Muscle of arm (tissue), 12 donors: ENCODE results near the gene POFUT1. TPM values are rescaled to one million over a fixed set of nuclear protein-coding genes. Genes with fewer than 3 reads are reported as not detected.
"Not testable (repeated sequence)": the region's sequence is repeated elsewhere in the genome, so short reads cannot be mapped to it uniquely, and the experiment has no call there.

Experiments
- DNase-seq: peaks from one replicate; pipeline ENCODE4 v3.0.0-alpha.2; 2013
- polyA plus RNA-seq, 12 donors: library from polyadenylated mRNA; unstranded; fragments of 120-200 nt; gene quantifications; one replicate each; pipeline ENCODE4 v1.2.1, GENCODE V29; 2013; ENCODE audit not compliant: insufficient read length in 12 of 12

The POFUT1 gene
- polyA plus RNA-seq, 12 donors = 27.3 to 37.7 (median 30.9) TPM; not detected in 1

- no peak for DNase-seq
Measured at GRCh38 chr20:32232326-32232886, 24.7 kb downstream of the POFUT1 start.

- DNase-seq = no peak
Measured at GRCh38 chr20:32233286-32233685, 25.6 kb downstream of the POFUT1 start.

- DNase-seq = no peak
Measured at GRCh38 chr20:32234135-32234808, 26.6 kb downstream of the POFUT1 start.

GRCh38 chr20:32235331-32236047 lies 27.8 kb downstream of the POFUT1 start:
- no peak for DNase-seq

GRCh38 chr20:32236048-32236533 lies 28.4 kb downstream of the POFUT1 start:
- no peak for DNase-seq

GRCh38 chr20:32236819-32237218 lies 29.1 kb downstream of the POFUT1 start:
- DNase-seq = no peak

GRCh38 chr20:32237419-32237818 lies 29.7 kb downstream of the POFUT1 start:
- no peak for DNase-seq

- DNase-seq = no peak
Measured at GRCh38 chr20:32238483-32239425, 31.1 kb downstream of the POFUT1 start.

- DNase-seq = no peak
Measured at GRCh38 chr20:32240205-32240604, 32.5 kb downstream of the POFUT1 start.

GRCh38 chr20:32241807-32242206 lies 34.1 kb downstream of the POFUT1 start:
- no peak for DNase-seq

- DNase-seq = no peak
Measured at GRCh38 chr20:32244150-32244823, 36.6 kb downstream of the POFUT1 start.

GRCh38 chr20:32244959-32245358 lies 37.3 kb downstream of the POFUT1 start:
- no peak for DNase-seq

- not testable (repeated sequence) for DNase-seq
Measured at GRCh38 chr20:32246208-32246607, 38.5 kb downstream of the POFUT1 start.

GRCh38 chr20:32248043-32248442 lies 40.4 kb downstream of the POFUT1 start:
- no peak for DNase-seq

GRCh38 chr20:32249030-32249738 lies 41.5 kb downstream of the POFUT1 start:
- no peak for DNase-seq

- no peak for DNase-seq
Measured at GRCh38 chr20:32251470-32251869, 43.8 kb downstream of the POFUT1 start.

GRCh38 chr20:32252189-32252588 lies 44.5 kb downstream of the POFUT1 start:
- no peak for DNase-seq

- DNase-seq = not testable (repeated sequence)
Measured at GRCh38 chr20:32260973-32261372, 53.3 kb downstream of the POFUT1 start.

GRCh38 chr20:32261644-32262043 lies 54.0 kb downstream of the POFUT1 start:
- DNase-seq = no peak

- DNase-seq = no peak
Measured at GRCh38 chr20:32263398-32263954, 55.8 kb downstream of the POFUT1 start.
